HG03469 (cell line): ENCODE measurements around the gene CNIH1.
"Not testable (repeated sequence)": the region's sequence is repeated elsewhere in the genome, so short reads cannot be mapped to it uniquely, and the experiment has no call there.

Source experiments
- ATAC-seq: cut with Tn5 transposase; IDR thresholded peaks from one replicate; pipeline ENCODE4 v1.9.1; 2021; ENCODE audit warnings: mild to moderate bottlenecking, moderate library complexity, moderate number of reproducible peaks; ENCODE audit not compliant: unreplicated experiment

Gene CNIH1

GRCh38 chr14:54387328-54387727 is 53.8 kb downstream of the CNIH1 start:
- ATAC-seq = no peak

GRCh38 chr14:54385556-54385955 is 55.6 kb downstream of the CNIH1 start:
- ATAC-seq = no peak

GRCh38 chr14:54383835-54384234 is 57.3 kb downstream of the CNIH1 start:
- ATAC-seq = no peak

GRCh38 chr14:54381821-54382220 is 59.4 kb downstream of the CNIH1 start:
- no peak for ATAC-seq

- not testable (repeated sequence) for ATAC-seq
These were observed 60.6 kb downstream of the CNIH1 start for GRCh38 chr14:54380558-54380957.

- ATAC-seq = not testable (repeated sequence)
These were observed 62.3 kb downstream of the CNIH1 start for GRCh38 chr14:54378893-54379292.

- no peak for ATAC-seq
These were observed 63.7 kb downstream of the CNIH1 start for GRCh38 chr14:54377501-54377900.

GRCh38 chr14:54374117-54374884 is 66.9 kb downstream of the CNIH1 start:
- ATAC-seq = no peak
